PC-9 (cell line): ENCODE data around the gene SLC25A47. TPM values are rescaled to one million over a fixed set of nuclear protein-coding genes. Genes with fewer than 3 reads are reported as not detected.

Experiments
- Bru-seq: library from RNA; stranded (reverse); fragments of 400-500 nt; gene quantifications from one replicate; lab custom pipeline; 2021; lab: Mats Ljungman, UMichigan
- BruChase-seq, 2 experiments: library from RNA; stranded (reverse); fragments of 400-500 nt; gene quantifications; one replicate each; lab custom pipeline; 2021; lab: Mats Ljungman, UMichigan
- BruUV-seq: library from RNA; stranded (reverse); fragments of 400-500 nt; replicated peaks from 2 replicates; lab custom pipeline; 2021; lab: Mats Ljungman, UMichigan
- CTCF ChIA-PET: fragments of 300-600 bp; sonication (Branson Sonifier 250); formaldehyde crosslinking; loops from one replicate; lab custom pipeline; 2022; ENCODE audit warnings: antibody characterized with exemption; lab: Charles Lee
- POLR2A ChIA-PET: fragments of 300-600 bp; sonication (Branson Sonifier 250); formaldehyde crosslinking; loops from one replicate; lab custom pipeline; 2022; ENCODE audit warnings: antibody characterized with exemption; ENCODE audit not compliant: unreplicated experiment; lab: Charles Lee
- DNase-seq, 2 experiments: peaks; one replicate each; pipeline versions ENCODE4 v3.0.0 to v3.0.0-alpha.2; 2015 to 2022; ENCODE audit warnings: mixed read lengths in 1 of 2
- H2AFZ ChIP-seq: fragments of 200-600 bp; sonication (generic); 2 replicates; pipeline ENCODE4 v1.8.1; 2017; ENCODE audit warnings: antibody characterized with exemption
- H3F3A ChIP-seq: fragments of 200-600 bp; sonication (generic); 2 replicates; pipeline ENCODE4 v1.8.1; 2017; ENCODE audit warnings: antibody characterized with exemption, mild to moderate bottlenecking, low read depth; ENCODE audit not compliant: insufficient read depth
- H3K27ac ChIP-seq: fragments of 200-600 bp; sonication (generic); 2 replicates; pipeline ENCODE4 v1.6.1; 2016; ENCODE audit warnings: mixed run types
- H3K27me3 ChIP-seq: fragments of 200-600 bp; sonication (generic); 2 replicates; pipeline ENCODE4 v1.6.1; 2016; ENCODE audit warnings: low read depth, mixed run types; ENCODE audit not compliant: insufficient read depth
- H3K36me3 ChIP-seq: fragments of 200-600 bp; sonication (generic); 2 replicates; pipeline ENCODE4 v1.6.1; 2016; ENCODE audit warnings: low read depth, mixed run types
- H3K4me1 ChIP-seq: fragments of 200-600 bp; sonication (generic); replicated peaks from 2 replicates; pipeline ENCODE4 v1.6.1; 2016; ENCODE audit warnings: mixed run types; ENCODE audit not compliant: insufficient read depth
- H3K4me2 ChIP-seq: fragments of 200-600 bp; sonication (generic); 2 replicates; pipeline ENCODE4 v1.6.1; 2017; ENCODE audit warnings: mixed run types
- H3K4me3 ChIP-seq: fragments of 200-600 bp; sonication (generic); 2 replicates; pipeline ENCODE4 v1.6.1; 2016; ENCODE audit warnings: mixed run types
- H3K79me2 ChIP-seq: fragments of 200-600 bp; sonication (generic); 2 replicates; pipeline ENCODE4 v1.6.1; 2017; ENCODE audit warnings: low read depth, mixed run types
- H3K9me2 ChIP-seq: fragments of 200-600 bp; sonication (generic); 2 replicates; pipeline ENCODE4 v1.8.1; 2017; ENCODE audit warnings: mild to moderate bottlenecking; ENCODE audit not compliant: insufficient read depth
- H3K9me3 ChIP-seq: fragments of 200-600 bp; sonication (generic); 2 replicates; pipeline ENCODE4 v1.8.1; 2016; ENCODE audit warnings: low read depth; ENCODE audit not compliant: insufficient read depth
- H4K20me1 ChIP-seq: fragments of 200-600 bp; sonication (generic); 2 replicates; pipeline ENCODE4 v1.8.1; 2017; ENCODE audit not compliant: insufficient read depth
- CTCF ChIP-seq: fragments of 200-600 bp; sonication (generic); conservative IDR thresholded peaks from 2 replicates; pipeline ENCODE4 v1.6.1; 2017; ENCODE audit warnings: mixed run types, antibody characterized with exemption, mild to moderate bottlenecking, moderate library complexity
- EZH2 ChIP-seq: fragments of 200-600 bp; sonication (generic); IDR thresholded peaks from 2 replicates; pipeline ENCODE4 v1.8.0; 2017; ENCODE audit warnings: antibody characterized with exemption, low read depth
- intact Hi-C: fragments of 100-400 bp; cut with micrococcal nuclease; formaldehyde crosslinking; loops from one replicate; pipeline ENCODE4 v1.10.0; 2022; ENCODE audit not compliant: unreplicated experiment
- long read RNA-seq: library from polyadenylated mRNA; stranded (forward); transcript quantifications from one replicate; pipeline ENCODE4 v2.0.0, GENCODE V29; 2022
- total RNA-seq: library from RNA; stranded (reverse); gene quantifications from 2 replicates; pipeline ENCODE4 v1.2.3, GENCODE V29; 2021

Gene SLC25A47
- not detected in 2 replicates for total RNA-seq
- Bru-seq, nascent RNA: percentile 8 among the genes with signal in this experiment
- BruChase-seq, experiment 1, labeled RNA remaining after a 2-hour chase: percentile 20 among the genes with signal in this experiment
- percentile 14 among the genes with signal in this experiment for BruChase-seq, experiment 2, labeled RNA remaining after a 6-hour chase
- long read RNA-seq: 0 reads

GRCh38 chr14:100323121-100323941, at the start of gene SLC25A47:
SLC25A47 (plus strand) TSS chr14:100323339; CDS start chr14:100323415, 76 bp downstream.
- no peak within 1 kb of the TSS for H2AFZ ChIP-seq

GRCh38 chr14:100274250-100274649, 48.9 kb upstream of the SLC25A47 start:
- H3K79me2 ChIP-seq: peaks cover 81% of the 10 kb centered on the region
- BruUV-seq: no TSS peak
- no peaks in the 10 kb centered on the region for H3K9me3 ChIP-seq
- no peak overlapping the region for H3K4me2 ChIP-seq
- peaks cover 9% of the 10 kb centered on the region; the same call in 1 of the 2 replicates for H3F3A ChIP-seq
- no peaks in the 10 kb centered on the region for H3K36me3 ChIP-seq
- no peak overlapping the region for H2AFZ ChIP-seq
- no peak overlapping the region for H3K27ac ChIP-seq
- H3K4me1 ChIP-seq: no peaks in the 10 kb centered on the region
- no peak for DNase-seq
- TF ChIP-seq EZH2 (no peak), CTCF (no peak)
- no peaks in the 10 kb centered on the region for H3K27me3 ChIP-seq
- intact Hi-C loops: no loop called here
- peaks cover 73% of the 10 kb centered on the region for H4K20me1 ChIP-seq
- ChIA-PET CTCF (no interaction called here), POLR2A (no interaction called here)
- no peaks in the 10 kb centered on the region for H3K9me2 ChIP-seq
- no peak overlapping the region for H3K4me3 ChIP-seq

More at GRCh38 chr14:100323121-100323941, at the start of gene SLC25A47:
- H3K9me2 ChIP-seq: no peaks in the 10 kb centered on the region
- H3K36me3 ChIP-seq: no peaks in the 10 kb centered on the region
- H3K4me3 ChIP-seq: no peak within 1 kb of the TSS
- ChIA-PET CTCF (no interaction called here), POLR2A (no interaction called here)
- intact Hi-C loops: no loop called here
- H3K4me1 ChIP-seq: no peaks in the 10 kb centered on the region
- DNase-seq: no peak
- no TSS peak for BruUV-seq
- no peaks in the 10 kb centered on the region for H3K79me2 ChIP-seq
- H3K27me3 ChIP-seq: no peaks in the 10 kb centered on the region
- H3F3A ChIP-seq: no peaks in the 10 kb centered on the region
- H3K27ac ChIP-seq: no peak within 1 kb of the TSS
- H4K20me1 ChIP-seq: no peaks in the 10 kb centered on the region
- no peak within 1 kb of the TSS for H3K4me2 ChIP-seq
- no peaks in the 10 kb centered on the region for H3K9me3 ChIP-seq
- TF ChIP-seq EZH2 (no peak), CTCF (no peak)

- BruUV-seq: no TSS peak
- H3K36me3 ChIP-seq: no peaks in the 10 kb centered on the region
- H3K79me2 ChIP-seq: peaks cover 85% of the 10 kb centered on the region
- no peaks in the 10 kb centered on the region for H3K9me2 ChIP-seq
- no peak overlapping the region for H3K27ac ChIP-seq
- H3K4me3 ChIP-seq: no peak overlapping the region
- intact Hi-C loops: no loop called here
- no peaks in the 10 kb centered on the region for H3K27me3 ChIP-seq
- ChIA-PET CTCF (no interaction called here), POLR2A (no interaction called here)
- H3K9me3 ChIP-seq: no peaks in the 10 kb centered on the region
- no peaks in the 10 kb centered on the region for H3K4me1 ChIP-seq
- peaks cover 76% of the 10 kb centered on the region for H4K20me1 ChIP-seq
- TF ChIP-seq EZH2: no peak
- TF ChIP-seq CTCF: no peak
- H2AFZ ChIP-seq: no peak overlapping the region
- DNase-seq: no peak
- peaks cover 3% of the 10 kb centered on the region; the same call in 1 of the 2 replicates for H3F3A ChIP-seq
- H3K4me2 ChIP-seq: no peak overlapping the region
These were observed 47.9 kb upstream of the SLC25A47 start for GRCh38 chr14:100275214-100275613.
